Measurements from ENCODE around the gene RYR1. TPM values are rescaled to one million over a fixed set of nuclear protein-coding genes. Genes with fewer than 3 reads are reported as not detected.

Gene RYR1
- total RNA-seq, 1 donor = under 0.01 TPM

DNA sequence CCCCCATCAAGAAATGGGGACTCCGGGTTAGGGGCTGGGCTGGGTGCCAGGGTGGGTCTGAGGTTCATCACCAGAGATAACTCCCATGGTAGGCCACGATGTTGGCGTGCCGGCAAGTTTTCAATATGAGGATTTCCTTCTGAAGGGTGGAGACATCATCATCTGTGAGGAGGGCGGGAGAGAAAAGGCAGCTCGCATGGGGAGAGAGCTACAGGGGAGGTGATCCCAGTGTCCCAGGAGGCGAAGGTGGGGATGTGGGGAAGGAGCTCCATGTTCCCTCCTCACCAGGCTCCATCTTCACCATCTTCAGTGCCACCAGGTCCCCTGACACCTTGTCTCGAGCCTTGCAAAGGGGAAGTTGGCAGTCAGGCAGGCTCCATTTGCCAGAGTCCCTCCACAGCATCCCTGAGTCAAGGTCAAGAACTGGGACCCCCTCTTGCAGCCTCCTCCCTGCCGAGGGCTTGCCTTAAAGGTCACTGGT lies 183.8 kb downstream of the RYR1 start:
- TF ChIP-seq, protein P1, sequence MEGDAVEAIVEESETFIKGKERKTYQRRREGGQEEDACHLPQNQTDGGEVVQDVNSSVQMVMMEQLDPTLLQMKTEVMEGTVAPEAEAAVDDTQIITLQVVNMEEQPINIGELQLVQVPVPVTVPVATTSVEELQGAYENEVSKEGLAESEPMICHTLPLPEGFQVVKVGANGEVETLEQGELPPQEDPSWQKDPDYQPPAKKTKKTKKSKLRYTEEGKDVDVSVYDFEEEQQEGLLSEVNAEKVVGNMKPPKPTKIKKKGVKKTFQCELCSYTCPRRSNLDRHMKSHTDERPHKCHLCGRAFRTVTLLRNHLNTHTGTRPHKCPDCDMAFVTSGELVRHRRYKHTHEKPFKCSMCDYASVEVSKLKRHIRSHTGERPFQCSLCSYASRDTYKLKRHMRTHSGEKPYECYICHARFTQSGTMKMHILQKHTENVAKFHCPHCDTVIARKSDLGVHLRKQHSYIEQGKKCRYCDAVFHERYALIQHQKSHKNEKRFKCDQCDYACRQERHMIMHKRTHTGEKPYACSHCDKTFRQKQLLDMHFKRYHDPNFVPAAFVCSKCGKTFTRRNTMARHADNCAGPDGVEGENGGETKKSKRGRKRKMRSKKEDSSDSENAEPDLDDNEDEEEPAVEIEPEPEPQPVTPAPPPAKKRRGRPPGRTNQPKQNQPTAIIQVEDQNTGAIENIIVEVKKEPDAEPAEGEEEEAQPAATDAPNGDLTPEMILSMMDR (IDR thresholded peaks at IDR 0.05; ENCODE audit: extremely low read depth, low read depth, low read length) = no peak
- H3K36me3 ChIP-seq (ENCODE audit: insufficient read depth, low read length) = peaks cover 19% of the 10 kb centered on the region
- H4K20me1 ChIP-seq (ENCODE audit: insufficient read depth, low read length) = peaks cover 10% of the 10 kb centered on the region
- H3K27ac ChIP-seq (ENCODE audit: low read depth, low read length) = no peak overlapping the region
- H3K79me2 ChIP-seq (ENCODE audit: insufficient read depth, low read length) = peaks cover 23% of the 10 kb centered on the region
- no peak overlapping the region for H3K4me3 ChIP-seq (ENCODE audit: insufficient read depth, low read length)
- DNase-seq (ENCODE audit: insufficient read length, low spot score, missing footprints) = peak; percentile 19
- peaks cover 17% of the 10 kb centered on the region for H3K4me1 ChIP-seq (ENCODE audit: insufficient read depth, low read length)
- H3K27me3 ChIP-seq (ENCODE audit: insufficient read depth, low read length) = no peaks in the 10 kb centered on the region
- H3K9me3 ChIP-seq (ENCODE audit: low read depth, low read length) = no peaks in the 10 kb centered on the region
- H2AFZ ChIP-seq (ENCODE audit: low read length) = peak overlapping the region; percentile 97
- no peak overlapping the region for H3K4me2 ChIP-seq (ENCODE audit: insufficient read depth, low read length)

DNA sequence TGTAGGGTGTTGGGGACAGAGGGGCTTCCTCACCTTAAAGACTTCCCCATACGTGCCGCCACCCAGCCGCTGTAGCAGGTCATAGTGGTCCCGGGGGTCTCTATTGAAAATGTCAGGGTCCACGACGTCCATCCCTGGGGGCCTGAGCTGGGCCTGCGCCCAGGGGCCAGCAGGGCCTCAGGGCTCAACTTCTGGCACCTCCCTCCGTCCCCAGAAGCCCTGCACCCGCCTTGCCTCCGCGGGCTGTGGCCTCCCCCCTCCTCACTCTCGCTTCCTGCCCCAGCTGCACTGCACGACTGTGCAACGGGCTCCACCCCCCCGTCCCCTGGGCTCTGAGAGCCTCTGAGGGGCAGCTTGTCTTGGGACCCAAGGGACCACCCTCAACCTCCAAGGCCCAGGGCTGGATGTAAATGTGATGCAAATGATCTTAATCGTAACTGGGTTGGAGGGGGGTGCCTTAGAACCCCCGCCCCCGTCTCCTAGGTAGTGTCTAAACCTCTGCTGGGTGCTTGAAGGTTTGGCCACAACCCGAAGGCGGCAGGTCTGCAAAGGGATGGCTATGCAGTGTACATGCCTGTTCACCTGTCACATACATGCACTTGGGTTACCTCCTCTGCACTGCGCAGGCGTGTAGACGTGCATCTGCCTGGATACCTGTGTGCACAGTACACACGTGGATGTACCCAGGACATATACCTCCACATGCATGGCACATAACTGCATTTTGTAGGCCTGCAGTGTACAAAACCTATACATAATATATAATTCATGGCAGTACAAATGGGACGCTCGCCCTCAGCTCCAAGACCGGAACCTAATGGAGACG lies 184.5 kb downstream of the RYR1 start, which contains the start of gene MAP4K1:
TSS of gene MAP4K1 (minus strand) at position 190 of the 826 bp plus-strand sequence. CDS start at position 132, 58 bp downstream.
- H2AFZ ChIP-seq (ENCODE audit: low read length) = peak within 1 kb of the TSS; percentile 97
- TF ChIP-seq, protein P1 (IDR thresholded peaks at IDR 0.05; ENCODE audit: extremely low read depth, low read depth, low read length) = no peak
- no peak for DNase-seq (ENCODE audit: insufficient read length, low spot score, missing footprints)
- no peaks in the 10 kb centered on the region for H3K9me3 ChIP-seq (ENCODE audit: low read depth, low read length)
- H3K4me2 ChIP-seq (ENCODE audit: insufficient read depth, low read length) = peak within 1 kb of the TSS; percentile 99
- peak within 1 kb of the TSS; percentile 69 for H3K27ac ChIP-seq (ENCODE audit: low read depth, low read length)
- peaks cover 17% of the 10 kb centered on the region for H3K4me1 ChIP-seq (ENCODE audit: insufficient read depth, low read length)
- H4K20me1 ChIP-seq (ENCODE audit: insufficient read depth, low read length) = peaks cover 10% of the 10 kb centered on the region
- no peaks in the 10 kb centered on the region for H3K27me3 ChIP-seq (ENCODE audit: insufficient read depth, low read length)
- H3K36me3 ChIP-seq (ENCODE audit: insufficient read depth, low read length) = peaks cover 19% of the 10 kb centered on the region
- peak within 1 kb of the TSS; percentile 93 for H3K4me3 ChIP-seq (ENCODE audit: insufficient read depth, low read length)
- H3K79me2 ChIP-seq (ENCODE audit: insufficient read depth, low read length) = peaks cover 23% of the 10 kb centered on the region

DNA sequence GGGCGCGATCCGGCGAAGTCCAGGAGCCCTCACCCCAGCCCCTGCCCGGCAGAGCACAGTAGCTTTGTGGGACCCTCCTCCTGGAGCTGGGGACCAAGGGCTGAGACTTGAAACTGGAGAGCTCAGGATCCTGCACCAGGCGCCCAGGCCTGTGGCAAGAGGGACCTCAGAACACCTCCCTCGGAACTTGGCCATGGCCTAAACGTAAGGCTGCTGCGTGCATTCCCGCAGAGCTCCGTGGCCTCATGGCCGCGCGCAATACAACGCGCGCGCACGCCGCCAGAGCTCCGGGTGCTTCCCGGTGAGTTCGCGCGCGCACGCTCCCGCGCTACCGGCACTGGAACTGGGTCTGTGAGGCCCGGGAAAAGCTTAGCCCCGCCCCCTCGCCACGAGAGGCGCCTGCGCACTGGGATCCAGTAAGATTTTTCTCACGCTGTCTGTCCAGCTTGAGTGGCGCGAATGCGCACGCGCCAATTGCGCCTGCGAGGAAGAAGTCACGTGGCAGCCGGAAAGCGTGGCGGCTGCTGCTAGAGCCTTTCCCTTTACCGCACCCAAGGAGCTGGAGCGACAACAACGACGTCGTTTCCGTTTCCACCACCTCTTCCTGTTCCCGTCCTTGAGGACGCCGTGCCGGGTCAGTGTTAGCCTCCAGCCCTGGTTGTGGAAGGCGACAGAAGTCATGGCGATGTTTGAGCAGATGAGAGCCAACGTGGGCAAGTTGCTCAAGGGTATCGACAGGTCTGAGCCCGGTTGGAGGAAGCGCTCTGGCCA lies 185.3 kb downstream of the RYR1 start, which contains the start of gene EIF3K:
TSS of gene EIF3K (plus strand) at position 599 of the 771 bp plus-strand sequence. CDS start at position 680, 81 bp downstream.
- Histone ChIP-seq H4K20me1 (ENCODE audit: insufficient read depth, low read length) (peaks cover 10% of the 10 kb centered on the region), H3K27me3 (ENCODE audit: insufficient read depth, low read length) (no peaks in the 10 kb centered on the region), H3K79me2 (ENCODE audit: insufficient read depth, low read length) (peaks cover 23% of the 10 kb centered on the region), H3K4me2 (ENCODE audit: insufficient read depth, low read length) (peak within 1 kb of the TSS; percentile 99), H3K36me3 (ENCODE audit: insufficient read depth, low read length) (peaks cover 23% of the 10 kb centered on the region), H3K9me3 (ENCODE audit: low read depth, low read length) (no peaks in the 10 kb centered on the region), H3K27ac (ENCODE audit: low read depth, low read length) (peak within 1 kb of the TSS; percentile 88), H3K4me3 (ENCODE audit: insufficient read depth, low read length) (peak within 1 kb of the TSS; percentile 93), H2AFZ (ENCODE audit: low read length) (peak within 1 kb of the TSS; percentile 97), H3K4me1 (ENCODE audit: insufficient read depth, low read length) (peaks cover 17% of the 10 kb centered on the region)
- DNase-seq (ENCODE audit: insufficient read length, low spot score, missing footprints) = peak; percentile 99
- TF ChIP-seq, protein P1 (IDR thresholded peaks at IDR 0.05; ENCODE audit: extremely low read depth, low read depth, low read length) = no peak
